ENCODE data around the gene PTPRM. TPM values are rescaled to one million over a fixed set of nuclear protein-coding genes. Genes with fewer than 3 reads are reported as not detected.

PTPRM gene
- polyA plus RNA-seq, 1 experiment: 81.1 TPM

DNA sequence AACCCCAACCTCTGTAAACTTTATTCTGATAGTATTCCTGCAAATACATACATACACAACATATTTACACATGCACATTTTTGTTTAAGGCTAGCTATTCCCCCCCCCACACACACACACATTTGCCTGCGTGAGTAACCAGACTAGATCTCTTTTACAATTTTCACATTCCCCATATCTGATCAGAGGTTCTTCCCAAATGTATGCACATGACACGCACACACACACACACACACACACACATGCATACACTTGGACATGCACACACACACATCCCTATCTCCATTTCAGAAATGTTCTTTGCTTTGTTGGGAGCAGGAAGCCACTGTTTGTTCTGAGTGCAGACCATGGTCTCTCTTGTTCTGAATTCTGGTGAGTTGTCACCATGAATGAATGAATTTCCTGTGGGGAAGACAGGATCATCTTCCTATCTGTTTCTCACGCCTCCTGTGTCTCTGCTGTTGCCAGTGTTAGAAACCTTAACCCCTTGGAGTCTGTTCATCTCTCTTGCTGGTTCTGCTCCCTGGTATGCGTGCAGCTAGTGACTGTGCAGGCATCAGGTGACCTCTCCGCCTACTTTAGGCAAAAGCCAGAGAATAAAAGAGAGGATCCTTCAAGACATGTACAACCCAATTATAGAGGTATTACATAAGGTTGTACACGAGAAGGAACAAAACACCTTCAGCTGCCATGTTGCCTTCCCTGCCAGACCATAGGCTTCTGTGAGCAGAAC is 791.1 kb downstream of the PTPRM start:
- H3K4me3 ChIP-seq (ENCODE audit: low read depth, low read length): no peak overlapping the region
- H3K9me3 ChIP-seq (ENCODE audit: control insufficient read depth, insufficient read depth, low read length): no peaks in the 10 kb centered on the region
- POLR2A ChIA-PET: no interaction called here
- no peak for TF ChIP-seq CTCF (IDR thresholded peaks at IDR 0.05; ENCODE audit: low read depth, low read length)
- H3K27ac ChIP-seq (ENCODE audit: low read depth, low read length): no peak overlapping the region
- peaks cover 4% of the 10 kb centered on the region for H3K27me3 ChIP-seq (ENCODE audit: control insufficient read depth, insufficient read depth, low read length)
- no peak for DNase-seq (ENCODE audit: low read depth, low spot score)
- CTCF ChIA-PET: no interaction called here

- no peak for TF ChIP-seq CTCF (IDR thresholded peaks at IDR 0.05; ENCODE audit: low read depth, low read length)
- Histone ChIP-seq H3K27me3 (ENCODE audit: control insufficient read depth, insufficient read depth, low read length) (peaks cover 4% of the 10 kb centered on the region), H3K4me3 (ENCODE audit: low read depth, low read length) (no peak overlapping the region), H3K27ac (ENCODE audit: low read depth, low read length) (no peak overlapping the region), H3K9me3 (ENCODE audit: control insufficient read depth, insufficient read depth, low read length) (no peaks in the 10 kb centered on the region)
- ChIA-PET CTCF (no interaction called here), POLR2A (no interaction called here)
- no peak for DNase-seq (ENCODE audit: low read depth, low spot score)
Measured at GRCh38 chr18:8359076-8359475, 792.0 kb downstream of the PTPRM start.

- Histone ChIP-seq H3K27me3 (ENCODE audit: control insufficient read depth, insufficient read depth, low read length) (peaks cover 4% of the 10 kb centered on the region), H3K9me3 (ENCODE audit: control insufficient read depth, insufficient read depth, low read length) (no peaks in the 10 kb centered on the region), H3K4me3 (ENCODE audit: low read depth, low read length) (no peak overlapping the region), H3K27ac (ENCODE audit: low read depth, low read length) (no peak overlapping the region)
- ChIA-PET CTCF (no interaction called here), POLR2A (no interaction called here)
- TF ChIP-seq CTCF (IDR thresholded peaks at IDR 0.05; ENCODE audit: low read depth, low read length): no peak
- no peak for DNase-seq (ENCODE audit: low read depth, low spot score)
Measured at GRCh38 chr18:8359481-8359880, 792.4 kb downstream of the PTPRM start.

DNA sequence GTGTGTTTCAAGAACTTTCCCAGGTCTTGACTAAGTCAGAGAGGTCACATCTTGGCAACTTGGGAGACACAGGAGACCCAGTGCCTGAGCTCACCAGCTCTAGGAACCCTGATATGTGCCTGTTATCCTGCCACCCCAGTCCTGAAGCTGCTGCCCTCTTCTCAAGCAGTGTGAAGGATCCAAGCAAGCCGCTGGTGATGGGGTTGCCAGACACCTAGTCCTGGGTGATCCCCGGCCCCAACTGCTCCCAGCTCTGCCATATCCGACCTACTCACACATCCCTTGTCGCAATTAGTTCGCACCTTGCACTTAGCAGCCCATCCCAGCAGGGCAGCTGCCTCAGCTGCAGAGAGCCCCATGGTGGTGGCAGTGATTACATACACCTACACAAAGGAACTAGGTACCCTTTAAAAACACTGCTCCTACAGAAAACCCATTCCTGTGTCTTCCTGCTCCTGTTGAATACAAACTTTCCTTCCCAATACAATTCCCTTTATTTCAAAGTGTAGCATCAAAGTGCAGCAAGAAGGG is 794.9 kb downstream of the PTPRM start:
- H3K27ac ChIP-seq (ENCODE audit: low read depth, low read length): no peak overlapping the region
- peaks cover 8% of the 10 kb centered on the region for H3K27me3 ChIP-seq (ENCODE audit: control insufficient read depth, insufficient read depth, low read length)
- H3K9me3 ChIP-seq (ENCODE audit: control insufficient read depth, insufficient read depth, low read length): no peaks in the 10 kb centered on the region; the same call in 1 of the 2 replicates
- POLR2A ChIA-PET: no interaction called here
- CTCF ChIA-PET: no interaction called here
- no peak for TF ChIP-seq CTCF (IDR thresholded peaks at IDR 0.05; ENCODE audit: low read depth, low read length)
- DNase-seq (ENCODE audit: low read depth, low spot score): no peak
- H3K4me3 ChIP-seq (ENCODE audit: low read depth, low read length): no peak overlapping the region

DNA sequence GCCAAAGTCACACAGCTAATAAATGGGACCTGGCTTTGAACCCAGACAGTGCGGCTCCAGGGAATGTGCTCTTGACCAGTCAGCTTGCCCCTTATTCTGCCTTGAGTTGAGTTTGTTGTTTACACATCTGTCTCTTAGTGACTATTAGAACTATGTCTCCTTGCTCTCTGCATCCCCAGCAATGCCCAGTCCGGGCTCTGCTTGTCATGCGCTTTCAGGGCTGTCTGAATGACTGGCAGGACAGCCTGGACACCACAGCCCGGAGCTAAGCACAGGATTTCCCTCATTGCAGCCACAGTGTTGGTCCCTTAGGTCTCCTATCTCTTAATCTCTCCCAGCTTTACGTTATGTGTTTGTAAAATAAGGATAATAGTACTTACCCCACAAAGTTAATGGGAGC is 795.7 kb downstream of the PTPRM start:
- no peak overlapping the region for H3K27ac ChIP-seq (ENCODE audit: low read depth, low read length)
- no peak for DNase-seq (ENCODE audit: low read depth, low spot score)
- no peak for TF ChIP-seq CTCF (IDR thresholded peaks at IDR 0.05; ENCODE audit: low read depth, low read length)
- ChIA-PET CTCF (no interaction called here), POLR2A (no interaction called here)
- H3K9me3 ChIP-seq (ENCODE audit: control insufficient read depth, insufficient read depth, low read length): no peaks in the 10 kb centered on the region; the same call in 1 of the 2 replicates
- peaks cover 11% of the 10 kb centered on the region for H3K27me3 ChIP-seq (ENCODE audit: control insufficient read depth, insufficient read depth, low read length)
- no peak overlapping the region for H3K4me3 ChIP-seq (ENCODE audit: low read depth, low read length)
